ENCODE measurements around the gene AGTPBP1.
"Not testable (repeated sequence)": the region's sequence is repeated elsewhere in the genome, so short reads cannot be mapped to it uniquely, and the experiment has no call there.

The AGTPBP1 gene

GRCh38 chr9:85719411-85719810 is 22.3 kb downstream of the AGTPBP1 start:
- not testable (repeated sequence) for DNase-seq

- not testable (repeated sequence) for DNase-seq
Observed at GRCh38 chr9:85717818-85718217, 23.9 kb downstream of the AGTPBP1 start.

GRCh38 chr9:85717220-85717619 is 24.5 kb downstream of the AGTPBP1 start:
- no peak for DNase-seq

- DNase-seq, result peak; percentile 26
Observed at GRCh38 chr9:85716031-85716877, 25.5 kb downstream of the AGTPBP1 start.

GRCh38 chr9:85715587-85715986 is 26.2 kb downstream of the AGTPBP1 start:
- DNase-seq, result no peak

- DNase-seq, result no peak
Observed at GRCh38 chr9:85713897-85714296, 27.9 kb downstream of the AGTPBP1 start.

GRCh38 chr9:85704744-85705143 is 37.0 kb downstream of the AGTPBP1 start:
- no peak for DNase-seq

GRCh38 chr9:85703398-85703797 is 38.4 kb downstream of the AGTPBP1 start:
- DNase-seq, result no peak

- DNase-seq, result no peak
Observed at GRCh38 chr9:85702726-85703289, 38.9 kb downstream of the AGTPBP1 start.

- DNase-seq, result no peak
Observed at GRCh38 chr9:85702191-85702590, 39.6 kb downstream of the AGTPBP1 start.

GRCh38 chr9:85700330-85700729 is 41.4 kb downstream of the AGTPBP1 start:
- DNase-seq, result no peak

- DNase-seq, result no peak
Observed at GRCh38 chr9:85688361-85688760, 53.4 kb downstream of the AGTPBP1 start.

GRCh38 chr9:85685081-85685480 is 56.7 kb downstream of the AGTPBP1 start:
- DNase-seq, result no peak

- DNase-seq, result no peak
Observed at GRCh38 chr9:85676790-85677189, 65.0 kb downstream of the AGTPBP1 start.

- DNase-seq, result no peak
Observed at GRCh38 chr9:85667374-85667773, 74.4 kb downstream of the AGTPBP1 start.

GRCh38 chr9:85666086-85666485 is 75.7 kb downstream of the AGTPBP1 start:
- no peak for DNase-seq

- no peak for DNase-seq
Observed at GRCh38 chr9:85662573-85662972, 79.2 kb downstream of the AGTPBP1 start.

GRCh38 chr9:85658716-85659115 is 83.0 kb downstream of the AGTPBP1 start:
- DNase-seq, result no peak

GRCh38 chr9:85653153-85653552 is 88.6 kb downstream of the AGTPBP1 start:
- no peak for DNase-seq

- DNase-seq, result no peak
Observed at GRCh38 chr9:85647571-85647970, 94.2 kb downstream of the AGTPBP1 start.

GRCh38 chr9:85645909-85646627 is 95.7 kb downstream of the AGTPBP1 start:
- peak; percentile 18 for DNase-seq

- no peak for DNase-seq
Observed at GRCh38 chr9:85640425-85640824, 101.3 kb downstream of the AGTPBP1 start.

- no peak for DNase-seq
Observed at GRCh38 chr9:85639675-85640186, 102.0 kb downstream of the AGTPBP1 start.

- no peak for DNase-seq
Observed at GRCh38 chr9:85631809-85632208, 109.9 kb downstream of the AGTPBP1 start.

Data from activated CD4-positive, alpha-beta T cell treated with anti-CD3 and anti-CD28 coated beads, Interleukin-2, amount 50 U/mL, for 16 hours (primary cell).